ENCODE data around the gene LRRC7. TPM values are rescaled to one million over a fixed set of nuclear protein-coding genes. Genes with fewer than 3 reads are reported as not detected.
"Not testable (repeated sequence)": the region's sequence is repeated elsewhere in the genome, so short reads cannot be mapped to it uniquely, and the experiment has no call there.

The LRRC7 gene
- total RNA-seq, 6 experiments from 2014 or later: 0.09 to 0.33 (median 0.23) TPM

DNA sequence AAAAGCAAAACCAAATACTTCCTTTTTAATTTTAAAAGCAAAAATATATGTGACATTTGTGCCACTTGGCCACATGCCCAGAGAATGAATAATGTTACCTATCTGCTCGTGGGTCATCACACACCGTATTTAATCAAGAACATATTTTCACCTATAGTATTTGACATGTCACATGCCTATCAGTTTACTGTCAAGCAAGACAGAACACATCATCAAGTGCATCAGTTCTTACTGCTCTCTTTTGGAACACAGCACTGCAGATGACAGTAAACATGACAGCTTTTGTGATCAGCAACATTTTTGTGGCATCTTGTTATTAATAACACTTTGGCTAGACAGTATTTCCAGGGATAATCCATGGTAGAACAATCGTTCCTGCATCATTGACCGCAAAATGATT, 134.4 kb downstream of the LRRC7 start:
- no peak for DNase-seq
- no peaks in the 10 kb centered on the region for H3K36me3 Mint-ChIP-seq (ENCODE audit: low read depth)
- TF ChIP-seq, protein P1, sequence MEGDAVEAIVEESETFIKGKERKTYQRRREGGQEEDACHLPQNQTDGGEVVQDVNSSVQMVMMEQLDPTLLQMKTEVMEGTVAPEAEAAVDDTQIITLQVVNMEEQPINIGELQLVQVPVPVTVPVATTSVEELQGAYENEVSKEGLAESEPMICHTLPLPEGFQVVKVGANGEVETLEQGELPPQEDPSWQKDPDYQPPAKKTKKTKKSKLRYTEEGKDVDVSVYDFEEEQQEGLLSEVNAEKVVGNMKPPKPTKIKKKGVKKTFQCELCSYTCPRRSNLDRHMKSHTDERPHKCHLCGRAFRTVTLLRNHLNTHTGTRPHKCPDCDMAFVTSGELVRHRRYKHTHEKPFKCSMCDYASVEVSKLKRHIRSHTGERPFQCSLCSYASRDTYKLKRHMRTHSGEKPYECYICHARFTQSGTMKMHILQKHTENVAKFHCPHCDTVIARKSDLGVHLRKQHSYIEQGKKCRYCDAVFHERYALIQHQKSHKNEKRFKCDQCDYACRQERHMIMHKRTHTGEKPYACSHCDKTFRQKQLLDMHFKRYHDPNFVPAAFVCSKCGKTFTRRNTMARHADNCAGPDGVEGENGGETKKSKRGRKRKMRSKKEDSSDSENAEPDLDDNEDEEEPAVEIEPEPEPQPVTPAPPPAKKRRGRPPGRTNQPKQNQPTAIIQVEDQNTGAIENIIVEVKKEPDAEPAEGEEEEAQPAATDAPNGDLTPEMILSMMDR (IDR thresholded peaks at IDR 0.05): no peak
- H3K27ac Mint-ChIP-seq: no peak overlapping the region
- 0 out of 2 replicates have a peak, but pooled peaks cover 2% of the 10 kb centered on the region for H3K27me3 Mint-ChIP-seq (ENCODE audit: insufficient read depth)
- no peak overlapping the region for H3K4me3 Mint-ChIP-seq
- H3K4me1 Mint-ChIP-seq (ENCODE audit: low read depth): no peaks in the 10 kb centered on the region
- peaks cover 44% of the 10 kb centered on the region for H3K9me3 Mint-ChIP-seq

DNA sequence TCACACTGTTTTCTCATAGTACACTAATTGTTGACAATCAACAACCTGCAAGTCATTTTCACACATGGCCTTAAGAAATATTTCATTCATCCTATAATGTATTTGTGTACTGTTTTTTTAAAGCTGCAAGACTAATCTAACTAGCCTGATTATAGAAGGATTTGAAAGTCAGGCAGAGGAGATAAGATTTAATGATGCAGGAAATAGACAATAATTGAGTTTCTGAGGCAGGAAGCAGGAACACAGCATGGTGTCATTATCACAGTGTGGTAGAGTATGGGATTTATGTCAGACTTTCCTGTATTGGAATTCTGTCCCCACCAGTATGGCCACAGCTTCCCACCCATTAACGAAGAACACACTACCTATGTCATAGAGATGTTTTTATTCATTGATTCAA, 138.8 kb downstream of the LRRC7 start:
- no peak for DNase-seq
- H3K27ac Mint-ChIP-seq: no peak overlapping the region
- H3K4me1 Mint-ChIP-seq (ENCODE audit: low read depth): no peaks in the 10 kb centered on the region
- no peaks in the 10 kb centered on the region for H3K27me3 Mint-ChIP-seq (ENCODE audit: insufficient read depth)
- TF ChIP-seq, protein P1 (IDR thresholded peaks at IDR 0.05): no peak
- H3K9me3 Mint-ChIP-seq: peaks cover 33% of the 10 kb centered on the region
- no peak overlapping the region for H3K4me3 Mint-ChIP-seq
- H3K36me3 Mint-ChIP-seq (ENCODE audit: low read depth): no peaks in the 10 kb centered on the region

DNA sequence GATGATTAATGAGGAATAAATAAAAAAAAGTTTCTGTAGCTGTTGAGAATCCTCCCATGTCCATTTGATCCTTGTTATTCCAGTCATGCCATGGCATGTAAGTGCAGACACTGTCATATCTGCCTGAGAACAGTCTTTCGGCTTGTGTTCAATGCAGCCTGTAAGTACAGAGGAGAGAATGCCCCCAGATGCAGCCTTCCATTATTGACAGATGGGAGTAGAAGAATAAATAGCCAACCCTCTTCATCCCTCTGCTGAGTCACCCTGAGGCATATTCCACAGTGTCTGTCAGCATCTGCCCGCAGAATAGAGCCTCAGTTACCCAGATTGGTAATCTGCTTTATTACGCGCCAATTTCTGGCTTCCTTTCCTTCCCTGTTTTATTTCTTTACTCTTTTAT, 139.4 kb downstream of the LRRC7 start:
- H3K4me1 Mint-ChIP-seq (ENCODE audit: low read depth): no peaks in the 10 kb centered on the region
- DNase-seq: no peak
- H3K36me3 Mint-ChIP-seq (ENCODE audit: low read depth): no peaks in the 10 kb centered on the region
- H3K27me3 Mint-ChIP-seq (ENCODE audit: insufficient read depth): no peaks in the 10 kb centered on the region
- TF ChIP-seq, protein P1 (IDR thresholded peaks at IDR 0.05): no peak
- no peak overlapping the region for H3K27ac Mint-ChIP-seq
- H3K4me3 Mint-ChIP-seq: no peak overlapping the region
- H3K9me3 Mint-ChIP-seq: peaks cover 37% of the 10 kb centered on the region

DNA sequence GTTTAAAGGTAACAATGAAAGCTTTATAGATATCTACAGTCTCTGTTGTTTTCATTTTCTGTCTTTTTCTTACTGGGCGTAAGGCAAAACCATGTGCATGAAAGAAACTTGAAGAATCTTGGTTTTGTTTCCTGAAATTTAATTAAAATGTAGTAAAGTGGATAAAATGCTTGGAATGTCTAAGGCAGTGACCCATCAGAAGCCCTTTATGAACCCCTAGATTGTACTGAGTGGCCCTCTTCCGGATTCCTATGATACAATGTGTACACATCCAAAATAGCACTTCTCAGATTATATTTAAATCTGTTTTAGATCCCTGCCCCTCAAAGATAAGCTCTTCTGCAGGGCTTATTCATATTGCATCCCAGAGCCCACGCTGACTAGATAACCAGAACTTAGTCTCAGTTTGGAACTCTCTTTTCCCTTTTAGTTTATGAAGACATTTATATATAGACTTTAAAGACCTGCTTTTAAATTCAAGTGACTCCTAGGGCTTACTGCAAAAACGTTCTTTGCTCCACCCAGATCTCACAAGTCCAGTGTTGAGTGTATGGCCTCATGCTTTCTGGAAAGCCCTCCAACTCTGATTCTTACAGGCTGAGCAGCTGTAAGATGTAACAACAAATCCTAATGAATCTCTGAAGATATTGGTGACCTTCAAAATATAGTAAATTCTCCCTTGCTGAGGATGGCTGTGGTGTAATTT, 142.9 kb downstream of the LRRC7 start:
- Mint-ChIP-seq H3K9me3 (peaks cover 43% of the 10 kb centered on the region), H3K4me1 (ENCODE audit: low read depth) (no peaks in the 10 kb centered on the region), H3K27me3 (ENCODE audit: insufficient read depth) (no peaks in the 10 kb centered on the region), H3K4me3 (no peak overlapping the region), H3K27ac (no peak overlapping the region), H3K36me3 (ENCODE audit: low read depth) (no peaks in the 10 kb centered on the region)
- TF ChIP-seq, protein P1 (IDR thresholded peaks at IDR 0.05): no peak
- DNase-seq: no peak

DNA sequence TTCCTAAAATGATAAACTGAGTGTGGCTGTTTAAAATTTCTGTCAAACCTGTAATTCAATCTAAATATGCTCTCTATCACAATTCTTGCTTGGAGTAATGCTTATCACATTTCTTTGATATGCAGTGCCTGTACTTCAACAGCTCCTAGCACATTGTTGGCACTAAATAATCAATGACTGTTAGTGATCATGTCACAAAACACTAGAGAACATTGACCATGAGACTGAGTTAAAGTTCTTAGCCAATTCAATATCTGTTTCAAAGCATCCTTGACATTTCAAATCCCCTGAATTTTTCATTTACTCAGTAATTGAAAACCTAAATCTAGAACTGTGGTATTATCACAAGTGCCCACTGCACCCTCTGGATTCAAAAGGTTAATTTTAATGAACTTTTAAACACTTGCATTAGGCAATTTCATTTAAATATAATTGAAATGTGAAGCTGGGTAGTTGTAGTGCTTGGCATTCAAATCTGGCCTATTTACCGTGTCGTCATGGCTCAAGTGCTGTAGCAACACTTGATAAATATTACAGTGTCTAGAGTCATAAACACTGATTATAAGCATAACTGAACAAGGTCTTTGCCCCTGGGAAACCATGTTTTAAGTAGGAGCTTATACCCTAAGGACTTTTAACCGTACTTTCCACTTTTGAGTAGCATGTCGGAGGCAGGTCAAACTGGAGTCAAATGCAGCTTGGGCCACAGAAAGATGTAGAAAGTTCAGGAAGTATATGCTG, 143.6 kb downstream of the LRRC7 start:
- TF ChIP-seq, protein P1 (IDR thresholded peaks at IDR 0.05): no peak
- DNase-seq: no peak
- Mint-ChIP-seq H3K36me3 (ENCODE audit: low read depth) (no peaks in the 10 kb centered on the region), H3K27me3 (ENCODE audit: insufficient read depth) (no peaks in the 10 kb centered on the region), H3K27ac (no peak overlapping the region), H3K4me1 (ENCODE audit: low read depth) (no peaks in the 10 kb centered on the region), H3K9me3 (peaks cover 37% of the 10 kb centered on the region), H3K4me3 (no peak overlapping the region)

DNA sequence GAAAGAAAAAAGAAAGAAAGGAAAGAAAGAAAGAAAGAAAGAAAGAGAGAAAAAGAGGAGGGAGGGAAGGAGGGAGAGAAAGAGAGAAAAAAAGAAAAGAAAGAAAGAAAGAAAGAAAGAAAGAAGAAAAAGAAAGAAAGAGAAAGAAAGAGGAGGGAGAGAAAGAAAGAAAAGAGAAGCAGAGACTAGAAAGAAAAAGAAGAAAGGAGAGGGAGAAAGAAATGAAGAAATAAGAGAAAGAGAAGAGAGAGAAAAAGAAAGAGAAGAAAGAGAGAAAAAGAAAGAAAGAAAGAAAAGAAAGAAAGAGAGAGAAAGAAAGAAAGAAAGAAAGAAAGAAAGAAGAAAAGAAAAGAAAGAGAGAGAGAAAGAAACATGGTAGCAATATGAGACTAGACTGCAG, 150.1 kb downstream of the LRRC7 start:
- H3K9me3 Mint-ChIP-seq: peaks cover 10% of the 10 kb centered on the region
- H3K27ac Mint-ChIP-seq; H3K36me3 Mint-ChIP-seq (ENCODE audit: low read depth); DNase-seq; H3K27me3 Mint-ChIP-seq (ENCODE audit: insufficient read depth); H3K4me1 Mint-ChIP-seq (ENCODE audit: low read depth); H3K4me3 Mint-ChIP-seq: not testable (repeated sequence)
